Measurements from ENCODE around the gene OSTN. TPM values are rescaled to one million over a fixed set of nuclear protein-coding genes. Genes with fewer than 3 reads are reported as not detected.

OSTN gene
- total RNA-seq, 1 experiment from 2014 or later: 1.8 TPM

DNA sequence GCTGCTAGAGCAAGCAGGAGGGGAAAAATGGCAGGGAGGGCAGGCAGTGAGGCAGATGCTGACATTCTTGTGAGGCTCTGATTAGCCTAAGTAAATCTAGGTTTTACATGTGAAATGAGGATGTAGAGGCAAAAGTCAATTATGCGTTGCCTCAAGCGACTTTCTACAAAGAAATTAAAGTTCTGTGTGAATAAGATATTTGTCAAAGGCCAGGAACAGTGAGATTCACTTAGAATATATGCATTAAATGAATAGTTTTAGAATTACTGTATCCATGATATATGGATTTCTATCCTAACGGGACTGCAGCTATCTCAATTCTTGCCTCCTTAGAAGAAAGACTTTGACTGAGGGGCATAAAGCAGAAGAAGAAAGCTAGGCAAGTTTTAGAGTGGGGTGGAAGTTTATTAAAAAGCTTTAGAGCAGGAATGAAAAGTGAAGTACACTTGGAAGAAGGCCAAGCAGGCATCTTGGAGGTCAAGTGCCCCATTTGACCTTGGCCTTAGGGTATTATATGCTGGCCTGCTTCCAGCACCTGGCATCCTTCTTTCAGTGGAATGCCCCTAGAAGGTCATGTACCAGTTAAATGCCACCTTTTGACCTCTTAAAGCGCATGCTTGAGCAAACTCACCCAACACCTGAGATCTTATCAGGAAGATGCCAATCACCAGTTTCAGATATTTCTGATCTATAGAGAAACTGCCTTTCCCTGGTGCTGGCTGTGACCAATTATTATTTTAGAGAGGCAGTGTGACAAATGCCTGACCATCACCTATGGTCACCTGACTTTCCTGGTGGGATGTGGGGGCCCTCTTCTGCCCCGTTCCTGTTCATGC lies 38.2 kb downstream of the OSTN start:
- POLR2A ChIA-PET (ENCODE audit: unreplicated experiment): no interaction called here
- H2AFZ ChIP-seq (ENCODE audit: low read length): peak overlapping the region; percentile 29
- peak overlapping the region; percentile 47 for H3K4me2 ChIP-seq (ENCODE audit: low read length)
- intact Hi-C loops (cut with micrococcal nuclease): loop anchor here (5.0 kb wide), 4 partner anchors 170 to 530 kb away; no protein-coding TSS in a partner anchor
- no peaks in the 10 kb centered on the region for H3K9me2 ChIP-seq (replicated peaks; ENCODE audit: low read length)
- TF ChIP-seq EZH2phosphoT487 (IDR thresholded peaks at IDR 0.05; ENCODE audit: borderline replicate concordance, low read length) (no peak), EZH2 (IDR thresholded peaks at IDR 0.05; ENCODE audit: low read length, unreplicated experiment) (no peak)
- TF ChIP-seq, protein P1, sequence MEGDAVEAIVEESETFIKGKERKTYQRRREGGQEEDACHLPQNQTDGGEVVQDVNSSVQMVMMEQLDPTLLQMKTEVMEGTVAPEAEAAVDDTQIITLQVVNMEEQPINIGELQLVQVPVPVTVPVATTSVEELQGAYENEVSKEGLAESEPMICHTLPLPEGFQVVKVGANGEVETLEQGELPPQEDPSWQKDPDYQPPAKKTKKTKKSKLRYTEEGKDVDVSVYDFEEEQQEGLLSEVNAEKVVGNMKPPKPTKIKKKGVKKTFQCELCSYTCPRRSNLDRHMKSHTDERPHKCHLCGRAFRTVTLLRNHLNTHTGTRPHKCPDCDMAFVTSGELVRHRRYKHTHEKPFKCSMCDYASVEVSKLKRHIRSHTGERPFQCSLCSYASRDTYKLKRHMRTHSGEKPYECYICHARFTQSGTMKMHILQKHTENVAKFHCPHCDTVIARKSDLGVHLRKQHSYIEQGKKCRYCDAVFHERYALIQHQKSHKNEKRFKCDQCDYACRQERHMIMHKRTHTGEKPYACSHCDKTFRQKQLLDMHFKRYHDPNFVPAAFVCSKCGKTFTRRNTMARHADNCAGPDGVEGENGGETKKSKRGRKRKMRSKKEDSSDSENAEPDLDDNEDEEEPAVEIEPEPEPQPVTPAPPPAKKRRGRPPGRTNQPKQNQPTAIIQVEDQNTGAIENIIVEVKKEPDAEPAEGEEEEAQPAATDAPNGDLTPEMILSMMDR (conservative IDR thresholded peaks at IDR 0.05; ENCODE audit: low read depth, low read length): no peak
- H3K9me3 ChIP-seq (ENCODE audit: low read length): no peaks in the 10 kb centered on the region
- ATAC-seq (no peak), DNase-seq (peak; percentile 65)
- H3K27me3 ChIP-seq (ENCODE audit: low read length): no peaks in the 10 kb centered on the region
- H3K9ac ChIP-seq (ENCODE audit: low read length): peak overlapping the region; percentile 52
- no peaks in the 10 kb centered on the region for H3K36me3 ChIP-seq (ENCODE audit: low read depth, low read length)
- H3K27ac ChIP-seq (ENCODE audit: low read length): peak overlapping the region; percentile 94
- CTCF ChIA-PET: interaction anchor here (1.3 kb wide), 1 partner anchor 101 kb away, joined by 3 read pairs; no protein-coding TSS in a partner anchor
- H3F3A ChIP-seq (ENCODE audit: low read length, unreplicated experiment): peaks cover 21% of the 10 kb centered on the region
- H4K20me1 ChIP-seq (ENCODE audit: low read length): no peaks in the 10 kb centered on the region
- no TSS peak for BruUV-seq (replicated peaks)
- H3K4me3 ChIP-seq (ENCODE audit: low read length): no peak overlapping the region
- no peaks in the 10 kb centered on the region for H3K79me2 ChIP-seq (ENCODE audit: low read length)
- H3K4me1 ChIP-seq (ENCODE audit: insufficient read depth, low read length): peaks cover 57% of the 10 kb centered on the region

DNA sequence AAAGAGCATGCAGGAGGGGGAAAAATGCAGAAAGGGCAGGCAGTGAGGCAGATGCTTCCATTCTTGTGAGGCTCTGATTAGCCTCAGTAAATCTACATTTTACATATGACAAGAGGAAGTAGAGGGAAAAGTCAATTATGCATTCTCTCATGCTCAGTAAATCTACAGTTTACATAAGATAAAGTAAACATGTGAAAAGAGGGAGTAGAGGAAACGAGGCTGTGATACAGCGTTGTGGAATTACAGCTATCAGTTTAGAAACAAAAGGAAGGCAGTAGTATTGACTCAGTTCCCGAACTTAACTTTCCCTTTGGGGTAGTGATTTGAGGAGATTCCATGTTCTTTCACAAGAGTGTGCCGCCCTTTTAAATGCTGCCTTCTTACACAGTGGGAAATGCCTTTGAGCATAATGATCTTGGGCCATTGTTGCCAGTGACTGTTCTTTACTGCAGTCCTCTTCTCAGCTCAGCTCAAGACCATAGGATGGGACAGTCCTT lies 39.3 kb downstream of the OSTN start:
- Histone ChIP-seq H3K4me1 (ENCODE audit: insufficient read depth, low read length) (peaks cover 64% of the 10 kb centered on the region), H3K9ac (ENCODE audit: low read length) (peak overlapping the region; percentile 52), H3K27me3 (ENCODE audit: low read length) (no peaks in the 10 kb centered on the region), H3K9me2 (replicated peaks; ENCODE audit: low read length) (no peaks in the 10 kb centered on the region), H3K4me3 (ENCODE audit: low read length) (no peak overlapping the region), H4K20me1 (ENCODE audit: low read length) (no peaks in the 10 kb centered on the region), H2AFZ (ENCODE audit: low read length) (peak overlapping the region; percentile 4), H3F3A (ENCODE audit: low read length, unreplicated experiment) (peaks cover 21% of the 10 kb centered on the region), H3K27ac (ENCODE audit: low read length) (peak overlapping the region; percentile 94), H3K9me3 (ENCODE audit: low read length) (no peaks in the 10 kb centered on the region), H3K4me2 (ENCODE audit: low read length) (peak overlapping the region; percentile 47), H3K79me2 (ENCODE audit: low read length) (no peaks in the 10 kb centered on the region), H3K36me3 (ENCODE audit: low read depth, low read length) (no peaks in the 10 kb centered on the region)
- no TSS peak for BruUV-seq (replicated peaks)
- DNase-seq (peak; percentile 92), ATAC-seq (peak; percentile 82)
- intact Hi-C loops (cut with micrococcal nuclease): loop anchor here (2.0 to 5.0 kb wide), 6 partner anchors 92 to 531 kb away; partner anchors contain the start of gene UTS2B
- ChIA-PET POLR2A (ENCODE audit: unreplicated experiment) (interaction anchor here (0.5 kb wide), 1 partner anchor 90 kb away, joined by 3 read pairs; no protein-coding TSS in a partner anchor), CTCF (interaction anchor here (1.3 kb wide), 1 partner anchor 102 kb away, joined by 3 read pairs; no protein-coding TSS in a partner anchor)
- TF ChIP-seq, protein P1 (conservative IDR thresholded peaks at IDR 0.05; ENCODE audit: low read depth, low read length): no peak
- TF ChIP-seq EZH2 (IDR thresholded peaks at IDR 0.05; ENCODE audit: low read length, unreplicated experiment) (no peak), EZH2phosphoT487 (IDR thresholded peaks at IDR 0.05; ENCODE audit: borderline replicate concordance, low read length) (no peak)

Data from PC-3 (cell line).